Mesenteric fat pad (tissue), 1 donor: ENCODE measurements around the gene ADORA2B. TPM values are rescaled to one million over a fixed set of nuclear protein-coding genes. Genes with fewer than 3 reads are reported as not detected.
A peak's percentile ranks its signal among the peaks of the same experiment; 100 is the strongest.
"Not testable (repeated sequence)": the region's sequence is repeated elsewhere in the genome, so short reads cannot be mapped to it uniquely, and the experiment has no call there.

Source experiments
- DNase-seq: peaks from one replicate; pipeline ENCODE4 v3.0.0-alpha.2; 2020; ENCODE audit warnings: low spot score
- total RNA-seq: library from RNA; stranded (reverse); fragmentation: NEBNext Ultra II Directional; extraction: Animal tissue kit (Norgen Biotek cat#: 25700); gene quantifications from one replicate; pipeline ENCODE4 v1.2.1, GENCODE V29; 2021
- donor health status: DM: yes; HTN: yes; CAD: no.

ADORA2B gene
- total RNA-seq, 1 donor from 2014 or later = 0.55 TPM

- DNase-seq = not testable (repeated sequence)
Measured at GRCh38 chr17:15979013-15979412, 34.1 kb downstream of the ADORA2B start.

- no peak for DNase-seq
Measured at GRCh38 chr17:15981208-15981607, 36.3 kb downstream of the ADORA2B start.

- DNase-seq = no peak
Measured at GRCh38 chr17:15981646-15982580, 37.0 kb downstream of the ADORA2B start.

- no peak for DNase-seq
Measured at GRCh38 chr17:15996322-15996721, 51.4 kb downstream of the ADORA2B start.

- DNase-seq = no peak
Measured at GRCh38 chr17:15998031-15998562, 53.2 kb downstream of the ADORA2B start.

GRCh38 chr17:15999141-15999973, 54.4 kb downstream of the ADORA2B start, which contains the start of the genes TTC19 and ZSWIM7:
Gene TTC19 (plus strand): TSS chr17:15999824. CDS start chr17:15999849, 25 bp downstream.
Gene ZSWIM7 (minus strand): TSS chr17:15999704. CDS start chr17:15999594, 110 bp downstream.
- DNase-seq = peak; percentile 100

GRCh38 chr17:15999974-16000827, 55.3 kb downstream of the ADORA2B start:
- no peak for DNase-seq

GRCh38 chr17:16001226-16001897, 56.4 kb downstream of the ADORA2B start:
- DNase-seq = no peak

- no peak for DNase-seq
Measured at GRCh38 chr17:16002708-16003260, 57.9 kb downstream of the ADORA2B start.

- no peak for DNase-seq
Measured at GRCh38 chr17:16003841-16004240, 58.9 kb downstream of the ADORA2B start.

GRCh38 chr17:16005636-16006035, 60.7 kb downstream of the ADORA2B start:
- no peak for DNase-seq

- DNase-seq = no peak
Measured at GRCh38 chr17:16007439-16007838, 62.5 kb downstream of the ADORA2B start.

GRCh38 chr17:16013943-16014407, 69.0 kb downstream of the ADORA2B start:
- DNase-seq = no peak

GRCh38 chr17:16019347-16019746, 74.4 kb downstream of the ADORA2B start:
- DNase-seq = no peak

- no peak for DNase-seq
Measured at GRCh38 chr17:16023881-16024280, 79.0 kb downstream of the ADORA2B start.

- no peak for DNase-seq
Measured at GRCh38 chr17:16025202-16025601, 80.3 kb downstream of the ADORA2B start.
